Mucosa of stomach (tissue), 1 donor: ENCODE data around the gene SLC7A1.

Experiments used
- H3K27me3 ChIP-seq: one replicate; pipeline ENCODE4 v1.7.0; 2013; ENCODE audit warnings: mild to moderate bottlenecking, low read length; ENCODE audit not compliant: control insufficient read depth, insufficient read depth
- H3K36me3 ChIP-seq: one replicate; pipeline ENCODE4 v1.7.0; 2013; ENCODE audit warnings: low read length; ENCODE audit not compliant: control insufficient read depth, insufficient read depth
- H3K4me1 ChIP-seq: one replicate; pipeline ENCODE4 v1.7.0; 2013; ENCODE audit warnings: mild to moderate bottlenecking, low read length; ENCODE audit not compliant: control insufficient read depth, insufficient read depth
- H3K4me3 ChIP-seq: one replicate; pipeline ENCODE4 v1.7.0; 2013; ENCODE audit warnings: low read length
- H3K9ac ChIP-seq: one replicate; pipeline ENCODE4 v1.7.0; 2013; ENCODE audit warnings: mild to moderate bottlenecking, low read length, moderate library complexity
- H3K9me3 ChIP-seq: one replicate; pipeline ENCODE4 v1.7.0; 2013; ENCODE audit warnings: mild to moderate bottlenecking, low read length, moderate library complexity; ENCODE audit not compliant: control insufficient read depth
- donor health status: Pancreatic carcinoma.

The SLC7A1 gene

GRCh38 chr13:29567411-29567810, 28.1 kb downstream of the SLC7A1 start:
- H3K4me1 ChIP-seq: peaks cover 26% of the 10 kb centered on the region
- H3K4me3 ChIP-seq: no peak overlapping the region

GRCh38 chr13:29566206-29566605, 29.3 kb downstream of the SLC7A1 start:
- Histone ChIP-seq H3K9me3 (no peaks in the 10 kb centered on the region), H3K36me3 (no peaks in the 10 kb centered on the region), H3K27me3 (no peaks in the 10 kb centered on the region), H3K4me1 (peaks cover 22% of the 10 kb centered on the region), H3K4me3 (no peak overlapping the region), H3K9ac (no peak overlapping the region)

More at GRCh38 chr13:29567411-29567810, 28.1 kb downstream of the SLC7A1 start:
- Histone ChIP-seq H3K9me3 (no peaks in the 10 kb centered on the region), H3K9ac (no peak overlapping the region), H3K36me3 (no peaks in the 10 kb centered on the region), H3K27me3 (no peaks in the 10 kb centered on the region)

- H3K9me3 ChIP-seq: no peaks in the 10 kb centered on the region
- no peak overlapping the region for H3K9ac ChIP-seq
- no peak overlapping the region for H3K4me3 ChIP-seq
- peaks cover 13% of the 10 kb centered on the region for H3K4me1 ChIP-seq
- H3K27me3 ChIP-seq: no peaks in the 10 kb centered on the region
- H3K36me3 ChIP-seq: no peaks in the 10 kb centered on the region
These were observed 30.7 kb downstream of the SLC7A1 start for GRCh38 chr13:29564818-29565217.

- H3K4me1 ChIP-seq: peaks cover 9% of the 10 kb centered on the region
- H3K9me3 ChIP-seq: no peaks in the 10 kb centered on the region
- H3K36me3 ChIP-seq: no peaks in the 10 kb centered on the region
- no peak overlapping the region for H3K4me3 ChIP-seq
- H3K9ac ChIP-seq: no peak overlapping the region
- no peaks in the 10 kb centered on the region for H3K27me3 ChIP-seq
These were observed 31.1 kb downstream of the SLC7A1 start for GRCh38 chr13:29564373-29564772.

GRCh38 chr13:29563941-29564340, 31.5 kb downstream of the SLC7A1 start:
- H3K36me3 ChIP-seq: no peaks in the 10 kb centered on the region
- H3K4me1 ChIP-seq: peaks cover 5% of the 10 kb centered on the region
- H3K4me3 ChIP-seq: no peak overlapping the region
- H3K9me3 ChIP-seq: no peaks in the 10 kb centered on the region
- no peaks in the 10 kb centered on the region for H3K27me3 ChIP-seq
- H3K9ac ChIP-seq: no peak overlapping the region

- H3K9ac ChIP-seq: no peak overlapping the region
- H3K9me3 ChIP-seq: no peaks in the 10 kb centered on the region
- no peaks in the 10 kb centered on the region for H3K4me1 ChIP-seq
- H3K27me3 ChIP-seq: no peaks in the 10 kb centered on the region
- H3K36me3 ChIP-seq: no peaks in the 10 kb centered on the region
- no peak overlapping the region for H3K4me3 ChIP-seq
These were observed 32.6 kb downstream of the SLC7A1 start for GRCh38 chr13:29562786-29563438.

GRCh38 chr13:29561918-29562317, 33.6 kb downstream of the SLC7A1 start:
- Histone ChIP-seq H3K27me3 (no peaks in the 10 kb centered on the region), H3K9me3 (no peaks in the 10 kb centered on the region), H3K36me3 (no peaks in the 10 kb centered on the region), H3K4me3 (no peak overlapping the region), H3K4me1 (no peaks in the 10 kb centered on the region), H3K9ac (no peak overlapping the region)

- no peak overlapping the region for H3K9ac ChIP-seq
- H3K9me3 ChIP-seq: no peaks in the 10 kb centered on the region
- no peaks in the 10 kb centered on the region for H3K27me3 ChIP-seq
- no peaks in the 10 kb centered on the region for H3K36me3 ChIP-seq
- no peaks in the 10 kb centered on the region for H3K4me1 ChIP-seq
- H3K4me3 ChIP-seq: no peak overlapping the region
These were observed 38.7 kb downstream of the SLC7A1 start for GRCh38 chr13:29556742-29557141.

GRCh38 chr13:29551214-29551613, 44.3 kb downstream of the SLC7A1 start:
- H3K4me3 ChIP-seq: no peak overlapping the region
- no peaks in the 10 kb centered on the region for H3K36me3 ChIP-seq
- H3K4me1 ChIP-seq: peaks cover 16% of the 10 kb centered on the region
- H3K9ac ChIP-seq: no peak overlapping the region
- H3K27me3 ChIP-seq: no peaks in the 10 kb centered on the region
- H3K9me3 ChIP-seq: no peaks in the 10 kb centered on the region

- Histone ChIP-seq H3K9ac (no peak overlapping the region), H3K4me3 (no peak overlapping the region), H3K4me1 (peaks cover 16% of the 10 kb centered on the region), H3K27me3 (no peaks in the 10 kb centered on the region), H3K9me3 (no peaks in the 10 kb centered on the region), H3K36me3 (no peaks in the 10 kb centered on the region)
These were observed 45.0 kb downstream of the SLC7A1 start for GRCh38 chr13:29550430-29550988.

- no peak overlapping the region for H3K9ac ChIP-seq
These were observed 46.8 kb downstream of the SLC7A1 start for GRCh38 chr13:29548722-29549121.

GRCh38 chr13:29547153-29547552, 48.3 kb downstream of the SLC7A1 start:
- Histone ChIP-seq H3K9me3 (no peaks in the 10 kb centered on the region), H3K9ac (no peak overlapping the region), H3K36me3 (no peaks in the 10 kb centered on the region), H3K4me3 (no peak overlapping the region), H3K27me3 (no peaks in the 10 kb centered on the region), H3K4me1 (peaks cover 16% of the 10 kb centered on the region)

More at GRCh38 chr13:29548722-29549121, 46.8 kb downstream of the SLC7A1 start:
- Histone ChIP-seq H3K4me3 (no peak overlapping the region), H3K4me1 (peaks cover 16% of the 10 kb centered on the region), H3K27me3 (no peaks in the 10 kb centered on the region), H3K9me3 (no peaks in the 10 kb centered on the region), H3K36me3 (no peaks in the 10 kb centered on the region)
